ENCODE data around the gene FBXL16.
"Not testable (repeated sequence)": the region's sequence is repeated elsewhere in the genome, so short reads cannot be mapped to it uniquely, and the experiment has no call there.

Gene FBXL16

GRCh38 chr16:705431-706188, at the start of gene FBXL16:
FBXL16 (minus strand) TSS chr16:705801; CDS start chr16:697405, 8,396 bp downstream.
- DNase-seq = no peak

- no peak for DNase-seq
Measured at GRCh38 chr16:754656-755055, 49.1 kb upstream of the FBXL16 start.

- DNase-seq = not testable (repeated sequence)
Measured at GRCh38 chr16:754121-754607, 48.6 kb upstream of the FBXL16 start.

GRCh38 chr16:752007-752312, 46.4 kb upstream of the FBXL16 start:
- no peak for DNase-seq

GRCh38 chr16:751152-752006, 45.8 kb upstream of the FBXL16 start:
- DNase-seq = no peak

- no peak for DNase-seq
Measured at GRCh38 chr16:750485-750884, 44.9 kb upstream of the FBXL16 start.

- DNase-seq = no peak
Measured at GRCh38 chr16:749010-749409, 43.4 kb upstream of the FBXL16 start.

- no peak for DNase-seq
Measured at GRCh38 chr16:747978-748746, 42.6 kb upstream of the FBXL16 start.

GRCh38 chr16:746637-747036, 41.0 kb upstream of the FBXL16 start:
- no peak for DNase-seq

- no peak for DNase-seq
Measured at GRCh38 chr16:745739-746138, 40.1 kb upstream of the FBXL16 start.

- no peak for DNase-seq
Measured at GRCh38 chr16:743794-744500, 38.3 kb upstream of the FBXL16 start.

GRCh38 chr16:742894-743293, 37.3 kb upstream of the FBXL16 start:
- not testable (repeated sequence) for DNase-seq

GRCh38 chr16:741986-742629, 36.5 kb upstream of the FBXL16 start:
- no peak for DNase-seq

- DNase-seq = peak; percentile 92
Measured at GRCh38 chr16:740764-741505, 35.3 kb upstream of the FBXL16 start, which contains the start of gene CIAO3. CIAO3 (minus strand) TSS chr16:740997; CDS start chr16:740985, 12 bp downstream.

GRCh38 chr16:740459-740763, 34.8 kb upstream of the FBXL16 start:
- DNase-seq = no peak

GRCh38 chr16:739560-740458, 34.2 kb upstream of the FBXL16 start:
- DNase-seq = no peak

- no peak for DNase-seq
Measured at GRCh38 chr16:736936-737481, 31.4 kb upstream of the FBXL16 start.

GRCh38 chr16:735982-736453, 30.4 kb upstream of the FBXL16 start:
- no peak for DNase-seq

GRCh38 chr16:734981-735881, 29.6 kb upstream of the FBXL16 start:
- no peak for DNase-seq

Measured in activated CD4-positive, alpha-beta T cell treated with anti-CD3 and anti-CD28 coated beads for 1 hour (primary cell).